Spleen (tissue), 7 donors: ENCODE results near the gene LCOR.

Experiments
- POLR2A ChIP-seq, 3 donors: fragments of 450-650 bp; IDR thresholded peaks; one replicate each; pipeline ENCODE4 v1.5.1; 2017; ENCODE audit warnings: antibody characterized with exemption in 3 of 3, mild to moderate bottlenecking in 1 of 3
- POLR2AphosphoS5 ChIP-seq, 3 donors: sonication (generic); formaldehyde crosslinking; IDR thresholded peaks; one replicate each; pipeline ENCODE4 v1.5.1; 2017; ENCODE audit warnings: antibody characterized with exemption in 3 of 3
- TF ChIP-seq, protein P1 (sequence below), 11 experiments: fragments of 200-600 bp in 7 of 11; fragments of 450-650 bp in 4 of 11; sonication (generic) in 4 of 11; IDR thresholded peaks in 8 of 11; conservative IDR thresholded peaks in 3 of 11; 1 replicate in 7 of 11; 2 replicates in 4 of 11; pipeline versions ENCODE4 v1.4.0 to v1.8.0; 2016 to 2021; ENCODE audit warnings: antibody characterized with exemption in 11 of 11, inconsistent platforms in 4 of 11, mild to moderate bottlenecking in 1 of 11
- donor health status: DM: no; HTN: no; CAD: no; lungs with moderate emphysema.
- donor health status: DM: no; HTN: no; CAD: no.
- donor health status: DM: no; HTN: no; CAD: no.

DNA sequence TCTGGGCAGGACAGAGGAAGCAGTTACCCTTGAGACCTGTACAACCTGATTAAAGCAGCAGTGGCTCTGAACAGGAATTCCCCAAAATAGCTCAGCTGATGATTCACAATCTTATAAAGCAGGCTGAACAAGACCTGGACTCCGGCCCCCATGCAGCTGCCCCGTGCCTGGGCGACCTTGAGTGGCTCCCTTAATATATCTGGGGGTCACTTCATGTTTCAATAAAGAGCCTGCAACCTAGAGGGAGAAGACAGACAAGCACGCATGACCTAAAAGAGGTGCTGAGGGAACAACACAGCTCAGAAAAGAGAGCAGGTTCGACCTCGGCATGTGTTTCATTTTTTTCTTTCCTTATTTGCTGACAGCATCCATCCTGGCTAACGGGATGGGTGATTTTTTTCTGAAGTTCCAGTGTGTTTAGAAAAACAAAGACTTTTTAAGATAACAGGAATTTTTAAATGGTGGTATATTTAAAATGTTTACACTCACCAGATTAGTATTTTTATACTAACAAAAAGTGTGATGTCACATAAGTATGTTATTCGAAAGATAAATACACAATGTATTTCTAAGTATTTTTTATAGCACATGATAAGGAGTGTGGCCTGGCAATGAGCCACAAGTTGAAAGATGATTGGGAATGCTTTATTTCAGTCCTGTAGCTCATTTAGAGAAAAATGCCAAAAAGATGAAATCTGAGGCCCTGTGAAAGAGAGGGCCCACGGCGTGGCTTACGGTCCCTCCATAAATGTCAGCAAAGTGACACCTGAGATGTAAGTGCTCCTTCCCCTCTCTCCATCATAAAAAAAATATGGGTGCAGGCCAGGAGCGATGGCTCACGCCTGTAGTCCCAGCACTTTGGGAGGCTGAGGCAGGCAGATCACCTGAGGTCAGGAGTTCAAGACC, 192.3 kb downstream of the LCOR start:
- TF ChIP-seq, protein P1, sequence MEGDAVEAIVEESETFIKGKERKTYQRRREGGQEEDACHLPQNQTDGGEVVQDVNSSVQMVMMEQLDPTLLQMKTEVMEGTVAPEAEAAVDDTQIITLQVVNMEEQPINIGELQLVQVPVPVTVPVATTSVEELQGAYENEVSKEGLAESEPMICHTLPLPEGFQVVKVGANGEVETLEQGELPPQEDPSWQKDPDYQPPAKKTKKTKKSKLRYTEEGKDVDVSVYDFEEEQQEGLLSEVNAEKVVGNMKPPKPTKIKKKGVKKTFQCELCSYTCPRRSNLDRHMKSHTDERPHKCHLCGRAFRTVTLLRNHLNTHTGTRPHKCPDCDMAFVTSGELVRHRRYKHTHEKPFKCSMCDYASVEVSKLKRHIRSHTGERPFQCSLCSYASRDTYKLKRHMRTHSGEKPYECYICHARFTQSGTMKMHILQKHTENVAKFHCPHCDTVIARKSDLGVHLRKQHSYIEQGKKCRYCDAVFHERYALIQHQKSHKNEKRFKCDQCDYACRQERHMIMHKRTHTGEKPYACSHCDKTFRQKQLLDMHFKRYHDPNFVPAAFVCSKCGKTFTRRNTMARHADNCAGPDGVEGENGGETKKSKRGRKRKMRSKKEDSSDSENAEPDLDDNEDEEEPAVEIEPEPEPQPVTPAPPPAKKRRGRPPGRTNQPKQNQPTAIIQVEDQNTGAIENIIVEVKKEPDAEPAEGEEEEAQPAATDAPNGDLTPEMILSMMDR (IDR thresholded peaks at IDR 0.05 in 8 of 11, conservative IDR thresholded peaks at IDR 0.05 in 3 of 11), result no peak
- TF ChIP-seq POLR2A (IDR thresholded peaks at IDR 0.05), result no peak
- TF ChIP-seq POLR2AphosphoS5 (IDR thresholded peaks at IDR 0.05), result no peak
